Measurements from ENCODE around the gene WDFY2.
A peak's percentile ranks its signal among the peaks of the same experiment; 100 is the strongest.

The WDFY2 gene

GRCh38 chr13:51738226-51738905 is 154.1 kb downstream of the WDFY2 start:
- no peak for DNase-seq (ENCODE audit: low read depth)
- no peak for TF ChIP-seq CTCF (conservative IDR thresholded peaks at IDR 0.05; ENCODE audit: low read length)
- H3K4me3 ChIP-seq (ENCODE audit: low read length), result no peak overlapping the region

- H3K4me3 ChIP-seq (ENCODE audit: low read length), result no peak overlapping the region
- DNase-seq (ENCODE audit: low read depth), result no peak
- TF ChIP-seq CTCF (conservative IDR thresholded peaks at IDR 0.05; ENCODE audit: low read length), result no peak
Measured at GRCh38 chr13:51739027-51739764, 154.9 kb downstream of the WDFY2 start.

- H3K4me3 ChIP-seq (ENCODE audit: low read length), result no peak overlapping the region
- no peak for TF ChIP-seq CTCF (conservative IDR thresholded peaks at IDR 0.05; ENCODE audit: low read length)
- DNase-seq (ENCODE audit: low read depth), result peak; percentile 73
Measured at GRCh38 chr13:51740698-51741097, 156.4 kb downstream of the WDFY2 start.

GRCh38 chr13:51742031-51742430 is 157.8 kb downstream of the WDFY2 start:
- no peak for DNase-seq (ENCODE audit: low read depth)
- no peak overlapping the region for H3K4me3 ChIP-seq (ENCODE audit: low read length)
- no peak for TF ChIP-seq CTCF (conservative IDR thresholded peaks at IDR 0.05; ENCODE audit: low read length)

- no peak overlapping the region for H3K4me3 ChIP-seq (ENCODE audit: low read length)
Measured at GRCh38 chr13:51742611-51743010, 158.3 kb downstream of the WDFY2 start.

GRCh38 chr13:51745243-51745642 is 161.0 kb downstream of the WDFY2 start:
- no peak for TF ChIP-seq CTCF (conservative IDR thresholded peaks at IDR 0.05; ENCODE audit: low read length)
- DNase-seq (ENCODE audit: low read depth), result no peak
- no peak overlapping the region for H3K4me3 ChIP-seq (ENCODE audit: low read length)

More at GRCh38 chr13:51742611-51743010, 158.3 kb downstream of the WDFY2 start:
- TF ChIP-seq CTCF (conservative IDR thresholded peaks at IDR 0.05; ENCODE audit: low read length), result no peak
- no peak for DNase-seq (ENCODE audit: low read depth)

GRCh38 chr13:51746802-51747201 is 162.5 kb downstream of the WDFY2 start:
- no peak for DNase-seq (ENCODE audit: low read depth)
- TF ChIP-seq CTCF (conservative IDR thresholded peaks at IDR 0.05; ENCODE audit: low read length), result no peak
- no peak overlapping the region for H3K4me3 ChIP-seq (ENCODE audit: low read length)

Measured in AG10803 (cell line).